Neural cell (in vitro differentiated cells): ENCODE data around the gene CELF5. TPM values are rescaled to one million over a fixed set of nuclear protein-coding genes. Genes with fewer than 3 reads are reported as not detected.

ENCODE experiments used
- H2AFZ ChIP-seq: fragments of 200-600, 300-800 bp; sonication (generic), shearing (Covaris generic); 2 replicates; pipeline ENCODE4 v1.6.0; 2014; ENCODE audit warnings: low read depth, mild to moderate bottlenecking, antibody characterized with exemption, low read length, moderate library complexity
- H3F3A ChIP-seq: fragments of 200-600 bp; shearing (Covaris generic); 2 replicates; pipeline ENCODE4 v1.6.1; 2016; ENCODE audit warnings: mild to moderate bottlenecking, moderate library complexity, mixed read lengths, antibody characterized with exemption, low read length; ENCODE audit not compliant: insufficient read depth, poor library complexity, severe bottlenecking
- H3K27ac ChIP-seq: fragments of 200-600, 300-800 bp; sonication (generic), shearing (Covaris generic); 2 replicates; pipeline ENCODE4 v1.5.1; 2014; ENCODE audit warnings: mild to moderate bottlenecking, low read length, moderate library complexity
- H3K27me3 ChIP-seq: fragments of 300-800, 200-600 bp; sonication (generic), shearing (Covaris generic); 2 replicates; pipeline ENCODE4 v1.6.0; 2014; ENCODE audit warnings: mild to moderate bottlenecking, low read depth, low read length, moderate library complexity; ENCODE audit not compliant: insufficient read depth
- H3K36me3 ChIP-seq: fragments of 300-800, 200-600 bp; sonication (generic), shearing (Covaris generic); 2 replicates; pipeline ENCODE4 v1.5.1; 2014; ENCODE audit warnings: mild to moderate bottlenecking, antibody characterized with exemption, low read length, moderate library complexity; ENCODE audit not compliant: insufficient read depth
- H3K4me2 ChIP-seq: fragments of 300-800, 200-600 bp; sonication (generic), shearing (Covaris generic); 2 replicates; pipeline ENCODE4 v1.6.0; 2014; ENCODE audit warnings: mild to moderate bottlenecking, low read length
- H3K4me3 ChIP-seq: fragments of 300-800, 200-600 bp; sonication (generic), shearing (Covaris generic); 2 replicates; pipeline ENCODE4 v1.5.1; 2014; ENCODE audit warnings: mild to moderate bottlenecking, low read length, moderate library complexity
- H3K79me2 ChIP-seq: fragments of 200-600 bp; shearing (Covaris generic); replicated peaks from 2 replicates; pipeline ENCODE4 v1.6.0; 2014; ENCODE audit warnings: mild to moderate bottlenecking, low read length, moderate library complexity; ENCODE audit not compliant: insufficient read depth
- H3K9ac ChIP-seq: fragments of 300-800, 200-600 bp; sonication (generic), shearing (Covaris generic); 2 replicates; pipeline ENCODE4 v1.6.1; 2016; ENCODE audit warnings: mild to moderate bottlenecking, low read length, mixed read lengths
- H3K9me2 ChIP-seq: fragments of 200-600 bp; shearing (Covaris generic); 2 replicates; pipeline ENCODE4 v1.6.1; 2016; ENCODE audit warnings: mild to moderate bottlenecking, low read length, mixed read lengths; ENCODE audit not compliant: insufficient read depth
- H3K9me3 ChIP-seq: fragments of 200-600, 300-800 bp; sonication (generic), shearing (Covaris generic); 2 replicates; pipeline ENCODE4 v1.6.1; 2016; ENCODE audit warnings: mild to moderate bottlenecking, mixed run types, low read length, moderate library complexity, mixed read lengths
- H4K20me1 ChIP-seq: fragments of 200-600 bp; shearing (Covaris generic); 2 replicates; pipeline ENCODE4 v1.6.1; 2016; ENCODE audit warnings: mild to moderate bottlenecking, mixed run types; ENCODE audit not compliant: insufficient read depth
- CTCF ChIP-seq: fragments of 450-650 bp; IDR thresholded peaks from 2 replicates; pipeline ENCODE4 v1.5.1; 2014; ENCODE audit warnings: antibody characterized with exemption, mild to moderate bottlenecking, moderate library complexity; ENCODE audit not compliant: poor library complexity, severe bottlenecking
- EP300 ChIP-seq: fragments of 450-650 bp; conservative IDR thresholded peaks from 2 replicates; pipeline ENCODE4 v1.6.1; 2014; ENCODE audit warnings: antibody characterized with exemption, mild to moderate bottlenecking, moderate library complexity; ENCODE audit not compliant: poor library complexity, severe bottlenecking
- EZH2 ChIP-seq: fragments of 200-600, 300-800 bp; shearing (Covaris generic), sonication (generic); IDR thresholded peaks from 2 replicates; pipeline ENCODE4 v1.6.1; 2014; ENCODE audit warnings: antibody characterized with exemption, low read length, borderline replicate concordance, mild to moderate bottlenecking; ENCODE audit not compliant: insufficient read depth, poor library complexity, severe bottlenecking
- MXI1 ChIP-seq: fragments of 450-650 bp; conservative IDR thresholded peaks from 2 replicates; pipeline ENCODE4 v1.6.1; 2014; ENCODE audit warnings: antibody characterized with exemption, mild to moderate bottlenecking; ENCODE audit not compliant: poor library complexity, severe bottlenecking
- POLR2AphosphoS5 ChIP-seq: IDR thresholded peaks from 2 replicates; pipeline ENCODE4 v1.6.1; 2012
- RAD21 ChIP-seq: fragments of 450-650 bp; conservative IDR thresholded peaks from 2 replicates; pipeline ENCODE4 v1.6.1; 2014; ENCODE audit warnings: antibody characterized with exemption, mild to moderate bottlenecking, moderate library complexity
- SMC3 ChIP-seq: fragments of 450-650 bp; conservative IDR thresholded peaks from 2 replicates; pipeline ENCODE4 v1.6.1; 2014; ENCODE audit warnings: antibody characterized with exemption, mild to moderate bottlenecking, moderate library complexity; ENCODE audit not compliant: poor library complexity
- TAF1 ChIP-seq: IDR thresholded peaks from 2 replicates; pipeline ENCODE4 v1.6.1; 2012; ENCODE audit warnings: low read depth
- polyA plus RNA-seq: library from polyadenylated mRNA; depleted of rRNA; stranded (reverse); fragments of >200 nt; gene quantifications from 2 replicates; pipeline ENCODE4 v1.2.3, GENCODE V29; 2014
- TF ChIP-seq, protein P1 (sequence below): IDR thresholded peaks from 2 replicates; pipeline ENCODE4 v1.6.1; 2012; ENCODE audit warnings: borderline replicate concordance

Gene CELF5
- polyA plus RNA-seq, 1 donor from 2014 or later, result 130 TPM

- no peak overlapping the region for H3K9ac ChIP-seq
- H3K36me3 ChIP-seq, result no peaks in the 10 kb centered on the region
- TF ChIP-seq EZH2 (no peak), MXI1 (no peak), EP300 (no peak), TAF1 (no peak), RAD21 (no peak), SMC3 (no peak), POLR2AphosphoS5 (no peak), CTCF (no peak)
- TF ChIP-seq, protein P1, sequence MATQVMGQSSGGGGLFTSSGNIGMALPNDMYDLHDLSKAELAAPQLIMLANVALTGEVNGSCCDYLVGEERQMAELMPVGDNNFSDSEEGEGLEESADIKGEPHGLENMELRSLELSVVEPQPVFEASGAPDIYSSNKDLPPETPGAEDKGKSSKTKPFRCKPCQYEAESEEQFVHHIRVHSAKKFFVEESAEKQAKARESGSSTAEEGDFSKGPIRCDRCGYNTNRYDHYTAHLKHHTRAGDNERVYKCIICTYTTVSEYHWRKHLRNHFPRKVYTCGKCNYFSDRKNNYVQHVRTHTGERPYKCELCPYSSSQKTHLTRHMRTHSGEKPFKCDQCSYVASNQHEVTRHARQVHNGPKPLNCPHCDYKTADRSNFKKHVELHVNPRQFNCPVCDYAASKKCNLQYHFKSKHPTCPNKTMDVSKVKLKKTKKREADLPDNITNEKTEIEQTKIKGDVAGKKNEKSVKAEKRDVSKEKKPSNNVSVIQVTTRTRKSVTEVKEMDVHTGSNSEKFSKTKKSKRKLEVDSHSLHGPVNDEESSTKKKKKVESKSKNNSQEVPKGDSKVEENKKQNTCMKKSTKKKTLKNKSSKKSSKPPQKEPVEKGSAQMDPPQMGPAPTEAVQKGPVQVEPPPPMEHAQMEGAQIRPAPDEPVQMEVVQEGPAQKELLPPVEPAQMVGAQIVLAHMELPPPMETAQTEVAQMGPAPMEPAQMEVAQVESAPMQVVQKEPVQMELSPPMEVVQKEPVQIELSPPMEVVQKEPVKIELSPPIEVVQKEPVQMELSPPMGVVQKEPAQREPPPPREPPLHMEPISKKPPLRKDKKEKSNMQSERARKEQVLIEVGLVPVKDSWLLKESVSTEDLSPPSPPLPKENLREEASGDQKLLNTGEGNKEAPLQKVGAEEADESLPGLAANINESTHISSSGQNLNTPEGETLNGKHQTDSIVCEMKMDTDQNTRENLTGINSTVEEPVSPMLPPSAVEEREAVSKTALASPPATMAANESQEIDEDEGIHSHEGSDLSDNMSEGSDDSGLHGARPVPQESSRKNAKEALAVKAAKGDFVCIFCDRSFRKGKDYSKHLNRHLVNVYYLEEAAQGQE, result no peak
- no peaks in the 10 kb centered on the region for H3K79me2 ChIP-seq
- no peak overlapping the region for H3K4me3 ChIP-seq
- H3F3A ChIP-seq, result no peaks in the 10 kb centered on the region
- H3K9me2 ChIP-seq, result no peaks in the 10 kb centered on the region
- H3K27me3 ChIP-seq, result no peaks in the 10 kb centered on the region
- H3K4me2 ChIP-seq, result no peak overlapping the region
- no peaks in the 10 kb centered on the region for H3K9me3 ChIP-seq
- no peaks in the 10 kb centered on the region for H4K20me1 ChIP-seq
- H3K27ac ChIP-seq, result no peak overlapping the region
- no peak overlapping the region for H2AFZ ChIP-seq
Observed at GRCh38 chr19:3320853-3321252, 96.4 kb downstream of the CELF5 start.

GRCh38 chr19:3321696-3322095, 97.2 kb downstream of the CELF5 start:
- no peaks in the 10 kb centered on the region for H3F3A ChIP-seq
- H4K20me1 ChIP-seq, result no peaks in the 10 kb centered on the region
- H3K9me3 ChIP-seq, result no peaks in the 10 kb centered on the region
- H3K4me3 ChIP-seq, result no peak overlapping the region
- no peaks in the 10 kb centered on the region for H3K36me3 ChIP-seq
- no peaks in the 10 kb centered on the region for H3K27me3 ChIP-seq
- H3K9ac ChIP-seq, result no peak overlapping the region
- TF ChIP-seq EP300, result no peak
- no peak for TF ChIP-seq POLR2AphosphoS5
- no peak for TF ChIP-seq MXI1
- TF ChIP-seq SMC3, result no peak
- no peak for TF ChIP-seq TAF1
- TF ChIP-seq CTCF, result no peak
- no peak for TF ChIP-seq EZH2
- no peak for TF ChIP-seq RAD21
- TF ChIP-seq, protein P1, result no peak
- no peak overlapping the region for H3K27ac ChIP-seq
- H3K9me2 ChIP-seq, result no peaks in the 10 kb centered on the region
- no peaks in the 10 kb centered on the region for H3K79me2 ChIP-seq
- no peak overlapping the region for H3K4me2 ChIP-seq
- H2AFZ ChIP-seq, result no peak overlapping the region
